ENCODE data around the gene FAM184A. TPM values are rescaled to one million over a fixed set of nuclear protein-coding genes. Genes with fewer than 3 reads are reported as not detected.

Gene FAM184A
- total RNA-seq, 2 experiments from 2014 or later: not detected

DNA sequence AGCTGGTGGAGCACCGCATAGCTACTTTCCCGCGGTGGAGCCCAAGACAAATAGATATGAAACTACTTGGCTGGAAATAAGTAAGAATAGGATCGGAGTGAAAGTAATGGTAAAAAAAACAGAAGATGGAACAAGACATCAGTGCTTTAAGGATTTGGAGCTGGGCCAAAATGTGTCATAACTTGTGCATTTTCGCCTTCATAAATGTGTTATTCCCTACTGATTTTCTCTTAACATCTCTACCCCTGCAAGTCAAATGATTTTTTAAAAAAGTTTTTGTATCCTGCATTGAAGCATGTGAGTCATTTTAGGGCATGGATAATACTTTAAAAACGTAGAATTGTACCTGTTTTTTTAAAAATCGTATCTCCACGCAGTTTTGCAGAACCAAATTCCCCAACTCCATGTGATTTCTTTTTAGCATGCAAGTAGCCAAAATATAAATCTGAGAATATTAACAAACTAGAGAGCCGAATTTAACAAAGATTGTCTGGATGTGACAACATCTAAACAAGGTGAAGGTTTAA is 882 bp upstream of the FAM184A start:
- H3K79me2 ChIP-seq (ENCODE audit: insufficient read depth, low read depth, low read length): no peaks in the 10 kb centered on the region
- no peaks in the 10 kb centered on the region for H4K20me1 ChIP-seq (ENCODE audit: insufficient read depth, low read length)
- DNase-seq (ENCODE audit: low spot score): no peak
- peaks cover 10% of the 10 kb centered on the region; the same call in 1 of the 2 replicates for H3K9me3 ChIP-seq (ENCODE audit: low read length)
- H3K4me1 ChIP-seq (ENCODE audit: insufficient read depth, low read length, poor library complexity, severe bottlenecking): no peaks in the 10 kb centered on the region
- no peak overlapping the region for H3K27ac ChIP-seq (ENCODE audit: low read depth, low read length, poor library complexity, severe bottlenecking)
- no peak overlapping the region for H2AFZ ChIP-seq (ENCODE audit: low read length)
- no peak overlapping the region; the same call in 1 of the 2 replicates for H3K4me2 ChIP-seq (ENCODE audit: low read length)
- no peak for TF ChIP-seq EZH2phosphoT487 (IDR thresholded peaks at IDR 0.05; ENCODE audit: borderline replicate concordance, low read depth, low read length)
- TF ChIP-seq, protein P1, sequence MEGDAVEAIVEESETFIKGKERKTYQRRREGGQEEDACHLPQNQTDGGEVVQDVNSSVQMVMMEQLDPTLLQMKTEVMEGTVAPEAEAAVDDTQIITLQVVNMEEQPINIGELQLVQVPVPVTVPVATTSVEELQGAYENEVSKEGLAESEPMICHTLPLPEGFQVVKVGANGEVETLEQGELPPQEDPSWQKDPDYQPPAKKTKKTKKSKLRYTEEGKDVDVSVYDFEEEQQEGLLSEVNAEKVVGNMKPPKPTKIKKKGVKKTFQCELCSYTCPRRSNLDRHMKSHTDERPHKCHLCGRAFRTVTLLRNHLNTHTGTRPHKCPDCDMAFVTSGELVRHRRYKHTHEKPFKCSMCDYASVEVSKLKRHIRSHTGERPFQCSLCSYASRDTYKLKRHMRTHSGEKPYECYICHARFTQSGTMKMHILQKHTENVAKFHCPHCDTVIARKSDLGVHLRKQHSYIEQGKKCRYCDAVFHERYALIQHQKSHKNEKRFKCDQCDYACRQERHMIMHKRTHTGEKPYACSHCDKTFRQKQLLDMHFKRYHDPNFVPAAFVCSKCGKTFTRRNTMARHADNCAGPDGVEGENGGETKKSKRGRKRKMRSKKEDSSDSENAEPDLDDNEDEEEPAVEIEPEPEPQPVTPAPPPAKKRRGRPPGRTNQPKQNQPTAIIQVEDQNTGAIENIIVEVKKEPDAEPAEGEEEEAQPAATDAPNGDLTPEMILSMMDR (conservative IDR thresholded peaks at IDR 0.05; ENCODE audit: low read length): no peak
- H3K4me3 ChIP-seq (ENCODE audit: low read depth, low read length, poor library complexity, severe bottlenecking): no peak overlapping the region
- ChIA-PET CTCF (ENCODE audit: unreplicated experiment) (no interaction called here), POLR2A (no interaction called here)
- intact Hi-C loops (cut with micrococcal nuclease; ENCODE audit: unreplicated experiment): no loop called here
- H3K9me2 ChIP-seq (ENCODE audit: insufficient read depth, low read length): no peaks in the 10 kb centered on the region
- no TSS peak for BruUV-seq (replicated peaks)
- no peaks in the 10 kb centered on the region for H3K36me3 ChIP-seq (ENCODE audit: insufficient read depth, low read length)

DNA sequence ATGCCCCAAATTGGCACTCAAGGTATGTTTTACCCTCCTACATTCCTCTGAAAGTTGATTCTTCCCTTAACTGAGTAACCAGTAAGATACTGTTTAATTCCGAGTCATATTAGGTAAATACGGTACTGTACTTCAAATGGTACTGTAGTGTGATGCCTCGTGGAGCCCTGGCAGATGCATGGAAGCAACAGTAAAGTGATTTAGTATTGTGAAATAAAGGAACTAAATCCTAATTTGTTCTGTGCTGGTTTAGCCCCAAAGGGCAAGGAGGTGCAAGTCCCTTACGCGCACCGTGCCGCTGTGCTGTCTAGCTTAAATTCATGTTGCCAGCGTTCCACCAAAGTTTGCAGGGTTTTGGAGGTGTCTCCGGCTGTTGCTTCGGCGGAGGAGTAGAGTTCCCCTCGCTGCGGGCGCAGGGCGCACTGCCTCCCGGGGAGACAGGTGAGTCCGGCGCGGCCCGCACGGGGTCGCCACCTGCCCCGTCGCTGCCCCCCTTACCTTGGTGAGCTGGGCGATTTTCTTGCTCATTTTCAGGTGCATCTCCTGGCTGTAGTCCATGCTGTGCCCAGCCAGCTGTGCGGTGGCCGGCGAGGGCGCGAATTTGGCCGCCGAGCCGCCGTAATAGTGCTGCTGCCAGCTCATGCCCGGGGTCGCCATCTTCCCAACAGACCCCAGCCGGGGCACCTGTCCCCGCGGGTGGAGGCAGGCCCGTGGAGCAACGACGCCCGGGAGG is 655 bp downstream of the FAM184A start:
- Histone ChIP-seq H3K36me3 (ENCODE audit: insufficient read depth, low read length) (no peaks in the 10 kb centered on the region), H3K27ac (ENCODE audit: low read depth, low read length, poor library complexity, severe bottlenecking) (no peak overlapping the region), H2AFZ (ENCODE audit: low read length) (no peak overlapping the region), H3K79me2 (ENCODE audit: insufficient read depth, low read depth, low read length) (no peaks in the 10 kb centered on the region), H3K4me3 (ENCODE audit: low read depth, low read length, poor library complexity, severe bottlenecking) (no peak overlapping the region), H3K9me3 (ENCODE audit: low read length) (0 out of 2 replicates have a peak, but pooled peaks cover 4% of the 10 kb centered on the region), H3K4me1 (ENCODE audit: insufficient read depth, low read length, poor library complexity, severe bottlenecking) (no peaks in the 10 kb centered on the region), H4K20me1 (ENCODE audit: insufficient read depth, low read length) (no peaks in the 10 kb centered on the region), H3K9me2 (ENCODE audit: insufficient read depth, low read length) (no peaks in the 10 kb centered on the region), H3K4me2 (ENCODE audit: low read length) (no peak overlapping the region; the same call in 1 of the 2 replicates)
- ChIA-PET POLR2A (interaction anchor here (0.6 kb wide), 1 partner anchor 591 kb away, joined by 3 read pairs; no protein-coding TSS in a partner anchor), CTCF (ENCODE audit: unreplicated experiment) (no interaction called here)
- intact Hi-C loops (cut with micrococcal nuclease; ENCODE audit: unreplicated experiment): no loop called here
- no peak for DNase-seq (ENCODE audit: low spot score)
- no TSS peak for BruUV-seq (replicated peaks)
- TF ChIP-seq, protein P1 (conservative IDR thresholded peaks at IDR 0.05; ENCODE audit: low read length): no peak
- no peak for TF ChIP-seq EZH2phosphoT487 (IDR thresholded peaks at IDR 0.05; ENCODE audit: borderline replicate concordance, low read depth, low read length)

DNA sequence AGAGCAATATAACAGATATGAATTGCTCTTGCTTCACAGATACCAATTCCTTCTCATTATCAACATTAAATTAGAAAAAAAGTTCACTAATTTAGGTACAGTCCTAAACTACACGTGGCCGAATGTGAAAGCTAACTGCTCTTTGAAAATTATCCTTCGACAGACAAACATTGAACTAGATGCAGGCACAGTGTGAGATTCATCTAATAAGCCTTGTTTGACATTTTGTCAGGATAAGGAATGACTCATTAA is 1.1 kb downstream of the FAM184A start:
- Histone ChIP-seq H3K4me1 (ENCODE audit: insufficient read depth, low read length, poor library complexity, severe bottlenecking) (no peaks in the 10 kb centered on the region), H2AFZ (ENCODE audit: low read length) (no peak overlapping the region)

More for the DNA sequence above, 1.1 kb downstream of the FAM184A start:
- no peaks in the 10 kb centered on the region for H3K9me3 ChIP-seq (ENCODE audit: low read length)
- no peak overlapping the region for H3K4me3 ChIP-seq (ENCODE audit: low read depth, low read length, poor library complexity, severe bottlenecking)
- H3K4me2 ChIP-seq (ENCODE audit: low read length): no peak overlapping the region
- POLR2A ChIA-PET: no interaction called here
- CTCF ChIA-PET (ENCODE audit: unreplicated experiment): no interaction called here
- intact Hi-C loops (cut with micrococcal nuclease; ENCODE audit: unreplicated experiment): no loop called here
- H4K20me1 ChIP-seq (ENCODE audit: insufficient read depth, low read length): no peaks in the 10 kb centered on the region
- H3K36me3 ChIP-seq (ENCODE audit: insufficient read depth, low read length): no peaks in the 10 kb centered on the region
- H3K79me2 ChIP-seq (ENCODE audit: insufficient read depth, low read depth, low read length): no peaks in the 10 kb centered on the region
- no peaks in the 10 kb centered on the region for H3K9me2 ChIP-seq (ENCODE audit: insufficient read depth, low read length)
- no peak for DNase-seq (ENCODE audit: low spot score)
- no TSS peak for BruUV-seq (replicated peaks)
- TF ChIP-seq EZH2phosphoT487 (IDR thresholded peaks at IDR 0.05; ENCODE audit: borderline replicate concordance, low read depth, low read length): no peak
- TF ChIP-seq, protein P1 (conservative IDR thresholded peaks at IDR 0.05; ENCODE audit: low read length): no peak
- no peak overlapping the region for H3K27ac ChIP-seq (ENCODE audit: low read depth, low read length, poor library complexity, severe bottlenecking)

Measured in OCI-LY7 (cell line).